Measurements from ENCODE around the gene EML6. TPM values are rescaled to one million over a fixed set of nuclear protein-coding genes. Genes with fewer than 3 reads are reported as not detected.

The EML6 gene
- total RNA-seq, 1 experiment from 2014 or later = 6.6 TPM

GRCh38 chr2:54918647-54919280 is 195.3 kb downstream of the EML6 start:
- Histone ChIP-seq H2AFZ (ENCODE audit: low read depth, low read length, poor library complexity, severe bottlenecking) (no peak overlapping the region), H3K4me2 (ENCODE audit: low read length) (no peak overlapping the region), H3K9me2 (ENCODE audit: insufficient read depth) (no peaks in the 10 kb centered on the region), H3K9ac (ENCODE audit: low read length) (no peak overlapping the region), H3K36me3 (ENCODE audit: control insufficient read depth in 1 of 2, insufficient read depth in 2 of 2, low read length in 2 of 2) (no peaks in the 10 kb centered on the region), H4K20me1 (ENCODE audit: insufficient read depth) (no peaks in the 10 kb centered on the region), H3K4me1 (ENCODE audit: control insufficient read depth in 1 of 2, insufficient read depth in 2 of 2, low read length in 2 of 2) (no peaks in the 10 kb centered on the region), H3K27me3 (ENCODE audit: insufficient read depth, low read length) (no peaks in the 10 kb centered on the region), H3K27ac (ENCODE audit: low read depth, low read length) (no peak overlapping the region), H3K4me3 (replicated peaks in 1 of 2; ENCODE audit: low read depth in 1 of 2, low read length in 2 of 2) (no peak overlapping the region), H3K79me2 (ENCODE audit: insufficient read depth, low read length) (no peaks in the 10 kb centered on the region), H3K9me3 (ENCODE audit: control insufficient read depth in 1 of 2, insufficient read depth in 1 of 2, low read depth in 1 of 2, low read length in 2 of 2) (peaks cover 5 to 6% of the 10 kb centered on the region in 2 experiments; a peak in 1 of 4 replicates)
- no peak for ATAC-seq
- no TSS peak for BruUV-seq (replicated peaks)
- no peak for TF ChIP-seq MAX (IDR thresholded peaks at IDR 0.05)
- TF ChIP-seq EGR1 (IDR thresholded peaks at IDR 0.05; ENCODE audit: low read depth) = no peak
- no peak for TF ChIP-seq ZNF274 (IDR thresholded peaks at IDR 0.05; ENCODE audit: low read depth, low read length)
- no peak for TF ChIP-seq ZFX (IDR thresholded peaks at IDR 0.05)
- TF ChIP-seq TCF7L2 (IDR thresholded peaks at IDR 0.05; ENCODE audit: borderline replicate concordance, extremely low read depth, insufficient read depth, insufficient read length) = no peak
- TF ChIP-seq ATF3 (IDR thresholded peaks at IDR 0.05) = no peak
- TF ChIP-seq SP1 (IDR thresholded peaks at IDR 0.05; ENCODE audit: low read depth) = no peak
- no peak for TF ChIP-seq CEBPB (IDR thresholded peaks at IDR 0.05; ENCODE audit: low read depth)
- no peak for TF ChIP-seq POLR2A (IDR thresholded peaks at IDR 0.05; ENCODE audit: borderline replicate concordance, extremely low read depth, insufficient read depth, insufficient read length)
- no peak for TF ChIP-seq REST (IDR thresholded peaks at IDR 0.05; ENCODE audit: low read depth)
- no peak for TF ChIP-seq ELF1 (IDR thresholded peaks at IDR 0.05; ENCODE audit: borderline replicate concordance, low read depth)
- no peak for TF ChIP-seq JUND (IDR thresholded peaks at IDR 0.05)
- TF ChIP-seq SIN3A (IDR thresholded peaks at IDR 0.05; ENCODE audit: low read depth) = no peak
- TF ChIP-seq CBX3 (IDR thresholded peaks at IDR 0.05; ENCODE audit: low read depth) = no peak
- POLR2A ChIA-PET = no interaction called here
- DNase-seq (ENCODE audit: low read depth, low spot score) = no peak
- CTCF ChIA-PET = no interaction called here
- RAD21 ChIA-PET (ENCODE audit: low non-redundant PET in 1 of 2, low total read pairs in 2 of 2, uncharacterized antibody in 2 of 2, unreplicated experiment in 2 of 2) = no interaction called here
- intact Hi-C loops (cut with micrococcal nuclease) = no loop called here

All from HCT116 (cell line).